ENCODE data around the gene HSPG2.
"Not testable (repeated sequence)": the region's sequence is repeated elsewhere in the genome, so short reads cannot be mapped to it uniquely, and the experiment has no call there.

HSPG2 gene

GRCh38 chr1:21931171-21932093, 5.7 kb downstream of the HSPG2 start:
- DNase-seq = no peak

- no peak for DNase-seq
Observed at GRCh38 chr1:21930629-21931170, 6.4 kb downstream of the HSPG2 start.

- DNase-seq = no peak
Observed at GRCh38 chr1:21930080-21930571, 7.0 kb downstream of the HSPG2 start.

- DNase-seq = no peak
Observed at GRCh38 chr1:21927533-21928237, 9.4 kb downstream of the HSPG2 start.

- DNase-seq = no peak
Observed at GRCh38 chr1:21926814-21927532, 10.1 kb downstream of the HSPG2 start.

- no peak for DNase-seq
Observed at GRCh38 chr1:21926065-21926464, 11.0 kb downstream of the HSPG2 start.

GRCh38 chr1:21925334-21925940, 11.7 kb downstream of the HSPG2 start:
- no peak for DNase-seq

GRCh38 chr1:21924503-21925005, 12.6 kb downstream of the HSPG2 start:
- DNase-seq = no peak

GRCh38 chr1:21922090-21923013, 14.8 kb downstream of the HSPG2 start:
- DNase-seq = no peak

GRCh38 chr1:21921100-21921875, 15.8 kb downstream of the HSPG2 start:
- no peak for DNase-seq

- no peak for DNase-seq
Observed at GRCh38 chr1:21919520-21919919, 17.6 kb downstream of the HSPG2 start.

GRCh38 chr1:21917239-21917631, 19.9 kb downstream of the HSPG2 start:
- DNase-seq = not testable (repeated sequence)

- DNase-seq = no peak
Observed at GRCh38 chr1:21916447-21917238, 20.5 kb downstream of the HSPG2 start.

- DNase-seq = no peak
Observed at GRCh38 chr1:21914880-21915640, 22.1 kb downstream of the HSPG2 start.

GRCh38 chr1:21914450-21914849, 22.7 kb downstream of the HSPG2 start:
- DNase-seq = no peak

GRCh38 chr1:21913763-21914162, 23.3 kb downstream of the HSPG2 start:
- DNase-seq = no peak

GRCh38 chr1:21913258-21913657, 23.9 kb downstream of the HSPG2 start:
- DNase-seq = no peak

GRCh38 chr1:21912038-21912758, 24.9 kb downstream of the HSPG2 start:
- no peak for DNase-seq

Data from stimulated activated CD4-positive, alpha-beta T cell treated with anti-CD3 and anti-CD28 coated beads, Interleukin-2, amount 100 ng/mL, for 48 hours (primary cell).